Measurements from ENCODE around the gene NFYA.

The NFYA gene

GRCh38 chr6:41050536-41050935, 22.2 kb upstream of the NFYA start:
- H3K4me2 ChIP-seq (ENCODE audit: low read length) = no peak overlapping the region
- H3K79me2 ChIP-seq (ENCODE audit: control insufficient read depth, low read length) = no peaks in the 10 kb centered on the region
- no peaks in the 10 kb centered on the region for H3K9me2 ChIP-seq (replicated peaks; ENCODE audit: control insufficient read depth, low read length)
- no peaks in the 10 kb centered on the region for H4K20me1 ChIP-seq (ENCODE audit: control insufficient read depth, insufficient read depth, low read depth, low read length)
- H3K4me3 ChIP-seq (ENCODE audit: low read length) = no peak overlapping the region
- H3K9me3 ChIP-seq (ENCODE audit: control insufficient read depth, insufficient read depth, low read length) = no peaks in the 10 kb centered on the region
- H3F3A ChIP-seq (ENCODE audit: control insufficient read depth, insufficient read depth) = no peaks in the 10 kb centered on the region
- H3K27me3 ChIP-seq (ENCODE audit: control insufficient read depth, low read length) = no peaks in the 10 kb centered on the region
- TF ChIP-seq EZH2phosphoT487 (IDR thresholded peaks at IDR 0.05; ENCODE audit: borderline replicate concordance, low read length) (no peak), CTCF (IDR thresholded peaks at IDR 0.05; ENCODE audit: low read depth, low read length, poor library complexity, severe bottlenecking) (no peak)
- peaks cover 26% of the 10 kb centered on the region for H3K4me1 ChIP-seq (ENCODE audit: control insufficient read depth, low read length)
- no peak overlapping the region for H3K27ac ChIP-seq (ENCODE audit: low read depth, low read length)
- no peaks in the 10 kb centered on the region for H3K36me3 ChIP-seq (ENCODE audit: control insufficient read depth, low read length)

- Histone ChIP-seq H3K4me1 (ENCODE audit: control insufficient read depth, low read length) (peaks cover 30% of the 10 kb centered on the region), H3K36me3 (ENCODE audit: control insufficient read depth, low read length) (no peaks in the 10 kb centered on the region), H3K79me2 (ENCODE audit: control insufficient read depth, low read length) (no peaks in the 10 kb centered on the region), H4K20me1 (ENCODE audit: control insufficient read depth, insufficient read depth, low read depth, low read length) (no peaks in the 10 kb centered on the region), H3F3A (ENCODE audit: control insufficient read depth, insufficient read depth) (no peaks in the 10 kb centered on the region), H3K4me3 (ENCODE audit: low read length) (peak overlapping the region; percentile 41), H3K4me2 (ENCODE audit: low read length) (peak overlapping the region; percentile 63), H3K27me3 (ENCODE audit: control insufficient read depth, low read length) (no peaks in the 10 kb centered on the region), H3K9me3 (ENCODE audit: control insufficient read depth, insufficient read depth, low read length) (no peaks in the 10 kb centered on the region), H3K9me2 (replicated peaks; ENCODE audit: control insufficient read depth, low read length) (no peaks in the 10 kb centered on the region), H3K27ac (ENCODE audit: low read depth, low read length) (0 out of 2 replicates have a peak overlapping the region, but pooled peaks have one; percentile 12)
- TF ChIP-seq EZH2phosphoT487 (IDR thresholded peaks at IDR 0.05; ENCODE audit: borderline replicate concordance, low read length) = no peak
- TF ChIP-seq CTCF (IDR thresholded peaks at IDR 0.05; ENCODE audit: low read depth, low read length, poor library complexity, severe bottlenecking) = no peak
These were observed 20.9 kb upstream of the NFYA start for GRCh38 chr6:41051873-41052272.

- Histone ChIP-seq H3K27ac (ENCODE audit: low read depth, low read length) (0 out of 2 replicates have a peak within 1 kb of the TSS, but pooled peaks have one; percentile 12), H3K36me3 (ENCODE audit: control insufficient read depth, low read length) (no peaks in the 10 kb centered on the region), H3K4me2 (ENCODE audit: low read length) (peak within 1 kb of the TSS; percentile 63), H4K20me1 (ENCODE audit: control insufficient read depth, insufficient read depth, low read depth, low read length) (no peaks in the 10 kb centered on the region), H3K9me2 (replicated peaks; ENCODE audit: control insufficient read depth, low read length) (no peaks in the 10 kb centered on the region), H3K4me3 (ENCODE audit: low read length) (peak within 1 kb of the TSS; percentile 41; the same call in 1 of the 2 replicates), H3K27me3 (ENCODE audit: control insufficient read depth, low read length) (no peaks in the 10 kb centered on the region), H3F3A (ENCODE audit: control insufficient read depth, insufficient read depth) (no peaks in the 10 kb centered on the region), H3K9me3 (ENCODE audit: control insufficient read depth, insufficient read depth, low read length) (no peaks in the 10 kb centered on the region), H3K4me1 (ENCODE audit: control insufficient read depth, low read length) (peaks cover 30% of the 10 kb centered on the region), H3K79me2 (ENCODE audit: control insufficient read depth, low read length) (no peaks in the 10 kb centered on the region)
- TF ChIP-seq CTCF (IDR thresholded peaks at IDR 0.05; ENCODE audit: low read depth, low read length, poor library complexity, severe bottlenecking) = no peak
- no peak for TF ChIP-seq EZH2phosphoT487 (IDR thresholded peaks at IDR 0.05; ENCODE audit: borderline replicate concordance, low read length)
These were observed 19.7 kb upstream of the NFYA start, which contains the start of gene APOBEC2 for GRCh38 chr6:41053041-41053440. TSS of gene APOBEC2 (plus strand) at chr6:41053202. CDS start at chr6:41053348, 146 bp downstream.
